Right atrium auricular region (tissue), 2 donors: ENCODE results near the gene FAM107B. TPM values are rescaled to one million over a fixed set of nuclear protein-coding genes. Genes with fewer than 3 reads are reported as not detected.

Experiments
- DNase-seq: peaks from one replicate; pipeline ENCODE4 v3.0.0-alpha.2; 2019; ENCODE audit warnings: low spot score
- H3K27ac ChIP-seq, 2 donors: fragments of 200-600 bp; sonication (generic); 1 replicate in 1 of 2; 2 replicates in 1 of 2; pipeline ENCODE4 v1.5.1; 2016 to 2019
- H3K27me3 ChIP-seq, 2 donors: fragments of 200-600 bp; sonication (generic); one replicate each; pipeline versions ENCODE4 v1.5.1 to v1.6.0; 2017 to 2019
- H3K36me3 ChIP-seq: fragments of 200-600 bp; sonication (generic); one replicate; pipeline ENCODE4 v1.5.1; 2016
- H3K4me1 ChIP-seq, 2 donors: fragments of 200-600 bp; sonication (generic); one replicate each; pipeline versions ENCODE4 v1.5.1 to v1.6.0; 2017 to 2019
- H3K4me3 ChIP-seq, 2 donors: fragments of 200-600 bp; sonication (generic); 1 replicate in 1 of 2; 2 replicates in 1 of 2; pipeline ENCODE4 v1.5.1; 2017 to 2019; ENCODE audit warnings: mild to moderate bottlenecking in 1 of 2, moderate library complexity in 1 of 2
- H3K9me3 ChIP-seq, 2 donors: fragments of 200-600 bp; sonication (generic); one replicate each; pipeline ENCODE4 v1.5.1; 2019
- total RNA-seq, 2 donors: library from RNA; depleted of rRNA; stranded (reverse); fragments of >200 nt; gene quantifications; one replicate each; pipeline ENCODE4 v1.1.0, GENCODE V29; 2016
- TF ChIP-seq, protein P1 (sequence below), 2 donors: fragments of 200-600 bp; sonication (generic); IDR thresholded peaks; one replicate each; pipeline ENCODE4 v1.5.1; 2019; ENCODE audit warnings: antibody characterized with exemption in 2 of 2

Gene FAM107B
- total RNA-seq, 2 donors from 2014 or later: 10.6 to 14.1 TPM

DNA sequence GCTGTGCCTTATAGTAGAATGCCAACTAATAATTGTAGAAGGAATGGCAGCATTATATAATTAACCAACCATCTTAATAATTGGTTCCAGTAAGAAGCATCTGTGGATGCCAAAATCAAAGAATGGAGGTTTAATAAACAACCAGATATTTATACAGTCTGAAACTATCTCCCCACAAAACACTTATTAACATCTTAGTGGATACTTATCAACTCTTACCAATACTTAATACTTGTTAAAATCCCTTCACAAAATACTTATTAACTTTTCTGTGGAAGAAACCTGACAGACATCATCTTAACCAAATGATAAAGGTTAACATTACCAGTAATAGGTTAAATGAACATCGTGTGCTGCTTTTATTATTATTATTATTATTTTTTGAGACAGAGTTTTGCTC is 29.1 kb upstream of the FAM107B start:
- Histone ChIP-seq H3K36me3 (no peaks in the 10 kb centered on the region), H3K27me3 (no peaks in the 10 kb centered on the region), H3K4me3 (no peak overlapping the region), H3K9me3 (no peaks in the 10 kb centered on the region), H3K27ac (no peak overlapping the region), H3K4me1 (no peaks in the 10 kb centered on the region)
- no peak for DNase-seq
- TF ChIP-seq, protein P1, sequence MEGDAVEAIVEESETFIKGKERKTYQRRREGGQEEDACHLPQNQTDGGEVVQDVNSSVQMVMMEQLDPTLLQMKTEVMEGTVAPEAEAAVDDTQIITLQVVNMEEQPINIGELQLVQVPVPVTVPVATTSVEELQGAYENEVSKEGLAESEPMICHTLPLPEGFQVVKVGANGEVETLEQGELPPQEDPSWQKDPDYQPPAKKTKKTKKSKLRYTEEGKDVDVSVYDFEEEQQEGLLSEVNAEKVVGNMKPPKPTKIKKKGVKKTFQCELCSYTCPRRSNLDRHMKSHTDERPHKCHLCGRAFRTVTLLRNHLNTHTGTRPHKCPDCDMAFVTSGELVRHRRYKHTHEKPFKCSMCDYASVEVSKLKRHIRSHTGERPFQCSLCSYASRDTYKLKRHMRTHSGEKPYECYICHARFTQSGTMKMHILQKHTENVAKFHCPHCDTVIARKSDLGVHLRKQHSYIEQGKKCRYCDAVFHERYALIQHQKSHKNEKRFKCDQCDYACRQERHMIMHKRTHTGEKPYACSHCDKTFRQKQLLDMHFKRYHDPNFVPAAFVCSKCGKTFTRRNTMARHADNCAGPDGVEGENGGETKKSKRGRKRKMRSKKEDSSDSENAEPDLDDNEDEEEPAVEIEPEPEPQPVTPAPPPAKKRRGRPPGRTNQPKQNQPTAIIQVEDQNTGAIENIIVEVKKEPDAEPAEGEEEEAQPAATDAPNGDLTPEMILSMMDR (IDR thresholded peaks at IDR 0.05): no peak

DNA sequence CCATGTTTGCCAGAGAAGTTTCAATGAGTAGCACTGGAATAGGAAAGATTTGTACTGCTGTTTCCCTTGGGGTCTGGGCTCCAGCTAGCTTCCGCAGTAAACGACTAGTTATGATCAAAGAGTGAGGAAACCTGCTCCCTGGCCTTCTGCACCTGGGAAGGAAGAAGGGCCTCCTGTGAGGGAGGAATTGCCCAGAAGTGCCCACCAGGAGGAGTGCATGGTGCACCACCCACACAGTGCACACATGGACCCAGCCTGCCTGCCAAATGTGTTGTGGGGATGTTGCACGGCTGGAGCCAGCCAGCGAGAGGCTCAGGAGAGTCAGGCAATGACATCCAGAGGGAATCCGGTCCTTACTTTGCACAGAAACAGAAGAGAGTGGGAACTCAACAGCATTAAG is 27.0 kb upstream of the FAM107B start:
- Histone ChIP-seq H3K36me3 (no peaks in the 10 kb centered on the region), H3K4me1 (no peaks in the 10 kb centered on the region), H3K27ac (no peak overlapping the region), H3K9me3 (no peaks in the 10 kb centered on the region), H3K27me3 (no peaks in the 10 kb centered on the region), H3K4me3 (no peak overlapping the region)
- TF ChIP-seq, protein P1 (IDR thresholded peaks at IDR 0.05): no peak
- DNase-seq: no peak

DNA sequence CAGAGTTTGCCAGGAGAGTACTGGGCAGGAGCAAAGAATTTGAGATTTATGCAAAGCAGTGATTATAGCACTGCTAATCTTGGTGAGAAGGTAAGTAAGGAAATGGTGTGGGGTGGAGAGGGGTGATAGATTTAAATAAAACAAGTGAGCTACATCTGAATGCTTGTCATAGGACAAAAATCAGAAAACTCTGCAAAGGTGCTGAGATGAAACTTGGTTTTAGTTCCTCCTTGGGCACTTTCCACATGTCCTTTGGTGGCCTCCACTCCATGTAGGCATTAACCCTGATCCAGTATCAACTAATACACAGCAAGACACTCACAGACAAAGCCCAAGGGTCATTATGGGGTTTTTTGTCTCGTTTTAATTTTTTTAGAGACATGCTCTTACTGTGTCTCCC is 25.7 kb upstream of the FAM107B start:
- Histone ChIP-seq H3K27me3 (no peaks in the 10 kb centered on the region), H3K9me3 (no peaks in the 10 kb centered on the region), H3K4me1 (no peaks in the 10 kb centered on the region), H3K4me3 (no peak overlapping the region), H3K27ac (no peak overlapping the region), H3K36me3 (no peaks in the 10 kb centered on the region)
- TF ChIP-seq, protein P1 (IDR thresholded peaks at IDR 0.05): no peak
- no peak for DNase-seq

DNA sequence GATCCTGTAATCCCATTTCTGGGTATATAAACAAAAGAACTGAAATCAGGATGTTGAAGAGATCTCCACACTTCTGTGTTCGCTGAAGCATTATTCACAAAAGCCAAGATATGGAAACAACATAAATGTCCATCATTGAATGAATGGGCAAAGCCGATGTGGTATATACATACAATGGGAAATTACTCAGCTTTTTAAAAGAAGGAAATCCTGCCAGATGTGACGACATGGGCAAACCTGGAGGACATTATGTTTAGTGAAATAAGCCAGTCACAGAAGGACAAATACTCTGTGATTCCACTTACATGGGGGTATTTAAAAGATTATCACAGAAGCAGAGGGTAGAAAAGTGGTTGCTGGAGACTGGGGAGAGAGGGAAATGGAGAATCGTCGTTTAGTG is 23.9 kb upstream of the FAM107B start:
- H3K27me3 ChIP-seq: no peaks in the 10 kb centered on the region

DNA sequence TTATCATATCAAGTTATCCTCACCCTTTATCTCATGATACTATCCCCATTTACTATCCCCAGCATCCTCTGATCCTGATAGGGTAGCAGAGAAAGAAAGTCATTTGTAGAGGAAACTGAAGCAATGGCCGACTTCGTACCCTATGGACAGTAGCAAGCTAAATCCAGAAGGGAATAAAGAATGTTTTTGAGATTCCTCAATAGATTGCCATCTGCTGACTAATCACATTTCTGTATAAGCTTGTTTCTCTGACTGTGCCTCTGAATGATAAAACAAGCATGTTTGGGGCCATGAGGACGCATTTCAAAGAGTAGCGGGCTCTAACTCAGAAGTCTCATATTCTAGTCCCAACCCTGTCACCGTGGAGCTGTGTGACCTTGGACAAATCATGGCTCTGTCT is 13.2 kb upstream of the FAM107B start:
- Histone ChIP-seq H3K4me3 (no peak overlapping the region), H3K36me3 (no peaks in the 10 kb centered on the region), H3K9me3 (peaks cover 0 to 6% of the 10 kb centered on the region in 2 donors), H3K27ac (no peak overlapping the region), H3K27me3 (no peaks in the 10 kb centered on the region), H3K4me1 (no peaks in the 10 kb centered on the region)
- TF ChIP-seq, protein P1 (IDR thresholded peaks at IDR 0.05): no peak
- no peak for DNase-seq

More for the DNA sequence above, 23.9 kb upstream of the FAM107B start:
- H3K4me1 ChIP-seq: no peaks in the 10 kb centered on the region
- no peak overlapping the region for H3K27ac ChIP-seq
- H3K36me3 ChIP-seq: no peaks in the 10 kb centered on the region
- no peaks in the 10 kb centered on the region for H3K9me3 ChIP-seq
- DNase-seq: no peak
- TF ChIP-seq, protein P1 (IDR thresholded peaks at IDR 0.05): no peak
- H3K4me3 ChIP-seq: no peak overlapping the region

DNA sequence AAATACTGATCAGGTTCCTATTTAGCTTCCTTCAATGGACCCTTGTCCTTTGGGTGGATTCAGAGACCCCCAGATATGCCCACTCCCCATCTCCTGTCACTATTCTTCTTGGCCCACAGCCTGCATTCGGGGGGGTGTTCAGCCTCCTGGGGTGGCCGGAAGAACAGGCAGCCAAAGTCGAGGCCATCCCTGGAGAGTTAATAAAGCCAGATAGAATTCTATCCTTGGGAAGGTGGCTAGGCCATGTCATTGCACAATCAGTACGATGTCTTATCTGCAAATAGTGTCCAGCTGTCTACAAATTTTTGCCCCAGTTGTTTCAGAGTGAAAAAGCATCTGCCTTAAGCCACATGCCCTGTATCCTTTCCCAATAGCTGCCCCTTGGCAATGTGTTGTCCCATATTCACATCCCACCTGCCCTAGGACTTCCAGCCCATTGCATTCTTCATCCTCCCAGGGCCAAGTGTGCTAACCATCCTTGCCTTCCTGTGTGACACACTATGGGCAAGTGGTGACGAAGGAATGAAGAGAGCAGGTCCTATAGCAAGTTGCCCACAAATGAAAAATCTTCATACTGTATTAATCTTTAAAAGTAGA is 9.9 kb upstream of the FAM107B start:
- Histone ChIP-seq H3K27me3 (no peaks in the 10 kb centered on the region), H3K4me1 (no peaks in the 10 kb centered on the region), H3K9me3 (peaks cover 0 to 6% of the 10 kb centered on the region in 2 donors), H3K36me3 (no peaks in the 10 kb centered on the region), H3K27ac (no peak overlapping the region), H3K4me3 (no peak overlapping the region)
- DNase-seq: no peak
- TF ChIP-seq, protein P1 (IDR thresholded peaks at IDR 0.05): no peak
